Activated T-cell treated with anti-CD3 and anti-CD28 coated beads, Interleukin-2, amount 50 U/mL, for 1 hour (primary cell): ENCODE data around the gene S1PR4.

Source experiments
- DNase-seq: peaks from one replicate; pipeline ENCODE4 v3.0.0-alpha.2; 2020

S1PR4 gene

DNA sequence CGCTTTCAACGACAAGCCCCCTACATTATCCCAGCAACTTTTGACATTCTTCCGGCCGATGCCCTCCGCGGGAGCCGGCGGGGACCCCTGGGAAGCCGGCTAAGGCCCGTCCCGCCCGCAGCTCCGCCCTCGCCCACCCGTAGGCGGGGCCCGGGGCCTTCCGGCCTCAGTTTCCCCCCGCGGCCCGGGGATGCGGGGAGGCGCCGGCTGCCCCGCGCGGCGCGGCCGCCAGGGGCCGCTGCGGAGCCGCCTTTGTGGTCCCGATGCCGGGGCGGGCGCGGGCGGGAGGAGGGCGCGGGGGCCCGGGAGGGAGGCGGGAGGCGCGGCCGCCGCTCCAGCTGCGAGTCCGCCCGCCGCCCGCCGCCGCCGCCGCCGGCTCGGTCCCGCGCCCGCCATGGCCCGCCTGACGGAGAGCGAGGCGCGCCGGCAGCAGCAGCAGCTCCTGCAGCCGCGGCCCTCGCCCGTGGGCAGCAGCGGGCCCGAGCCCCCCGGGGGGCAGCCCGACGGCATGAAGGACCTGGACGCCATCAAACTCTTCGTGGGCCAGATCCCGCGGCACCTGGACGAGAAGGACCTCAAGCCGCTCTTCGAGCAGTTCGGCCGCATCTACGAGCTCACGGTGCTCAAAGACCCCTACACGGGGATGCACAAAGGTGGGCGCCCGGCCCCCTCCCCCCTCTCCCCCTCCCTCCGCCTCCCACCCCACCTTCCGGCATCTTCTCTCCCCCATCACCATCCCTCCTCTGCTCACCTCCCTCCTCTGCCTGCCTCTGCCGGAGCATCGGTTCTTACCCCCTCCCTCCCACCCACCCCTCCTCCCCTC, 46.0 kb downstream of the S1PR4 start, which contains the start of gene CELF5:
CELF5 (plus strand) TSS at position 316 of the 823 bp plus-strand sequence; CDS start at position 395, 79 bp downstream.
- peak; percentile 73 for DNase-seq

DNA sequence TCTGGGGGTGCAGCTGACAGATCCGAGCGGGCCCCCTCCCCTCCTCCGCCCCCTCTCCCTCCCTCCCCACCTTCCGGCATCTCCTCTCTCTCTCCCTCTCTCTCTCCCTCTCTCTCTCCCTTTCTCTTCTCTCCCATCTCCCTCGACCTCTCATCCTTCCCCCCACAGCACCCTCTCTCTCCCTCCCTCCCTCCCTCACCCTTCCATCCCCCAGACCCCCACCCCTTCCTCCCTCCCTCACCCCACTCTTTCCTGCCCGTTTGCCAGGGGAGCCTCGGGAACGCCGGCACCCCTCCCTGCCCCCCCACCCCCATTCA, 46.6 kb downstream of the S1PR4 start:
- DNase-seq: no peak

DNA sequence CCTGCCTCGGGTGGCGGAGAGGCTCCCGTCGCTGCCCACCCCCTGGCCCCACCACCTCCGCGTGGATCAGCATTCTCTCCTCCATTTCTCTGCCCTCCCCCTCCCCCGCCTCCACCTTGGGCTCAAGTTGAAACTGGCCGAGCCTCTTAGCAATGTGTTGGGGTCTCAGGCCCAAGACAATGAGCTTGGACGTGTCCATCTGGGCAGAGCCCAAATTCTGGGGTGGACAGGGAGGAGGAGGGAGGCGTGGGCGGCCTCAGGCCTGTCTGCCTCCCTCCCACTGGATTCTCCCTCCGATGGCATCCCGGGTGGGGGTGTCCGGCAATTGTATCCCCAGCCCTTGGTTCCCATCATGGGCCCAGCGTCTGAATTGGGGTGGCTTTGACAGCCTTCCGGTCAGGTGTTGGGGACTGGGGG, 47.1 kb downstream of the S1PR4 start:
- DNase-seq: no peak

DNA sequence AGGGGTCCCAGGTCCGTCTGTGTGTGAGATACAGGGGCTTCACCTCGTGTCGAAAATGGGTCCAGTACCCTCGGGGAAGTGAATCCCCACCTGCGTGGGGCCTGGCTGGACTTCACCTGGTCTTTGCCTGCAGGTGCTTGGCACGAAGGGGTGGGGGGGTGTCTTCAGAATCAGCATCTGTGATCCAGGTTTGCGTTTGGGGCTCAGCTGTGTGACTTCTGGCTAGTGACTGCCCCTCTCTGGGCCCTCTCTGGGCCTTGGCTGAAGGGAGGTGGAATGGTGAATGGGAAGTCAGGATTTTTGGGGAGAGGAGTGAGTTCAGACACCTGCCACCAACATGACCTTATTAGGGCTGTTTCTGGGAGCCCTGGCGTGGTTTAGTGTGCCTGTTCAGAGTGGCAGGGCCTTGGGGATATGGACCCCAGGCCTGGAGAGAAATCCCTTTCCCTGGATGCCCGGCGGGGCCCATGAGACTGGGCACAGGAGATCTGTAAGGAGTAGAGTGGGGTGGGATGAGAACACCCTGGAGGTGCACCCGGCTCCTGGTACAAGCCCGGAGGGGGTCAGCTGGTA, 48.6 kb downstream of the S1PR4 start:
- DNase-seq: no peak

DNA sequence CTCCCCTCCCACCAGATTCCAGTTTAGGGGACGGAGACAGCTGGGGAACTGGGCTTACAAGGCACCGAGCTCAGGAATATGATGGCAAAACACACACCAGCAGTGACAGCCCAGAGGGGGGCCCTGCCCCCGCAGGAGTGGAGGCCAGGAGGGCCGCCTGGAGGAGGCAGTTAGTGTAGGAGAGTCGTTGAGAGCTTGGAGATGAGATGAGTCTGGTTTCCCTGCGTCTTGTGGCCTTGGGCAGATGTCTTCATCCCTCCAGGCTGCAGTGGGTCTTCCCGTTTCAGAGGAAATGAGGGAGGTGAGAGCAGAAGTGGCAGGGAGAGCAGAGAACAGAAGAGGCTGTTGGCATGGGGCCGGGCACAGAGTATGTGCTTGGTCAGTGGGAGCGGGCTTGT, 50.8 kb downstream of the S1PR4 start:
- no peak for DNase-seq
